NCI-H226 (cell line): ENCODE results near the gene FAM110A.
"Not testable (repeated sequence)": the region's sequence is repeated elsewhere in the genome, so short reads cannot be mapped to it uniquely, and the experiment has no call there.

Source experiments
- DNase-seq: peaks from one replicate; pipeline ENCODE4 v3.0.0-alpha.2; 2015

The FAM110A gene

GRCh38 chr20:824490-824889, 9.0 kb upstream of the FAM110A start:
- DNase-seq: no peak

- DNase-seq: no peak
These were observed 8.6 kb upstream of the FAM110A start for GRCh38 chr20:824916-825315.

DNA sequence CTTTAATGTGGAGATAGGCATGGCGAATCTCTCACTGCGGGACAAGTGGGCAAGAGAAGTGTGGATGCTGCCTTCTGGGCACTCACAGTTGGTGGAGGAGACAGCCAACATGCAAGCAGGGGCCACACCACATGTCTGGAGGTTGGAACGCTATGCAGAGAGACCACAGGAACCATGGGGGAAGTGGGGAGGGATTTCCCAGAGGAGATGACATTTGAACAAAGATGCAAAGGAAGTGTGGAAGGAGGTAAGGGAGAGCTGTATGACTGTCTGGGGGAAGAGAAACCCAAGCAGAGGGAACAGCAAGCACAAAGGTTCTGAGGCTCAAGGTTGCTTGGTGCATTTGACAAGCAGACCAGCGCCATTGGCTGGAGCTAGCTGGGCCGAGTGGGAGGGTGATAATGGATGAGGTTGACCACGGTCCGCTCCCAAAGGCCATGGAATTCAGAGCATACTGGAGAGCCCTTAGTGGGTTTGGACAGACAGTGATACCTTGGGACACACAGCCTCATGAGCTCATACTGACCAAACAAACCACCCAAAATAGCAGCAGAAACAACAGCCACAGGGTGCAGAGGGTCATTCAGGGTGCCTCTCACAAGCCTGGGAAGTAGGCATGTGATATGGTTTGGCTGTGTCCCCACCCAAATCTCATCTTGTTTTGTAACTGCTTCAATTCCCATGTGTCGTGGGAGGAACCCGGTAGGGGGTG, 7.6 kb upstream of the FAM110A start:
- no peak for DNase-seq

DNA sequence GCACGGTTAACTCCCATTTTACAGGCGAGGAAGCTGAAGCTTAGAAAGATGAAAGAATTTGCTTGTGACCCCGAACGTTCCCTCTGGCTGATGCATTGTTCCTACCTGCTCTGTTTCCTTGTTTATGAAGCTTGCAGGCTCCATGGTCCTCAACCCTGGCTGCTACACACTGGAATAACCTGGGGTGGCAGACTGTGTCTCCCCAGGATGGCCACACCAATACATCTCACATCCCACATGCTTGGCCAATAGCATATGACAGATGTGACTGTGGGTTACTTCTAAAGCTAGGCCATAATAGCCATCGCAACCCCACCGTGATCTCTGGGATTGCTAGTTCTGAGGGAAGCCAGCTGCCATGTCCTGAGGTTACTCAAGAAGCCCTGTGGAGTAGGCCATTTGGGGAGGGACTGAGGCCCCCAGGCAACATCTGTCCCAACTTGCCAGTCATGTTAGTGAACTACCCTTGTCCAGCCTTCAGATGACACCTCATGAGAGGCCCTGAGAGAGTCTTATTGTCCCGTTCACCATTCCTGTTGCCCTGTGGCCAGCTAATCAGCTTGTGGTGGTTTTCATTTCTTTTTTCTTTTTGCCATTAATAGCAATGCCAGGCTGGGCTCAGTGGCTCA, 6.7 kb upstream of the FAM110A start:
- no peak for DNase-seq

GRCh38 chr20:827981-828380, 5.5 kb upstream of the FAM110A start:
- not testable (repeated sequence) for DNase-seq

DNA sequence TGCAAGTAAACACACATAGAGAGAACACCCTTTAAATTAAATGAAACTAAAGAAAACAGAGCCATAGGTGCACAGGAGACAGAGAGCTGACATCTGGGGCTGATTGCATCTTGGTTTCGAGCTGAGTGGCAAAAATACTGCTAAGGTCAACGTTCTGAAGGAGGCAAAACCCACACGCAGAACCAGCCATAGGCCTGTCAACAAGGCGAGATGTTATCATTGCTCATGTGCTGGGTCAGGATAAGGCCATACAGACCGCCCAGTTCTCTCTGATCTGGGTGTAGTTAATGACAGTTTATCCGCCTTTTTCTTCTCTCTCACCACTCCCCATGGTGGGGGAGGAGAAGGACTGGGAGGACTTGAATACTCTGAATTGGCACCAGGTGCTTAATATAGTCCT, 4.5 kb upstream of the FAM110A start:
- DNase-seq: no peak

- no peak for DNase-seq
These were observed 4.0 kb upstream of the FAM110A start for GRCh38 chr20:829551-829950.

DNA sequence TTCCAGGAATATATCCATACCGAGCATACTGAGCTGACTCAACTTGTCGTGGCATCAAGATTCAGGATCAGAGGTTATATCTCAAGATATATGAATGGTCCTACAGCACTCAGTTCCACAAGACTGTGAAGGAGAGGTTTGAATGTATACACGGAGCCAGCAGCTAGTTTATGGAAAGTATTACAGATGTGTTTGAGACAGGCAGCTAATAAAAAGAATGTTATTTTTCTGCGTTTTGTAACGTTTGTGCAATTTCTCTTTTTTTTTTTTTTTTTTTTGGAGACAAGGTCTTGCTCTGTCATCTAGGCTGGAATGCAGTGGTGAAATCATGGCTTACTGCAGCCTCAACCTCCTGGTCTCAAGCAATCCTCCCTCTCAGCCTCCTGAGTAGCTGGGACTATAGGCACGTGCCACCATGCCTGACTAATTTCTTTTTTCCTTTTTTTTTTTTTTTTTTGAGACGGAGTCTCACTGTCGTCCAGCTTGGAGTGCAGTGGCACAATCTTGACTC, 3.4 kb upstream of the FAM110A start:
- no peak for DNase-seq

- no peak for DNase-seq
These were observed 2.3 kb upstream of the FAM110A start for GRCh38 chr20:831251-831650.

DNA sequence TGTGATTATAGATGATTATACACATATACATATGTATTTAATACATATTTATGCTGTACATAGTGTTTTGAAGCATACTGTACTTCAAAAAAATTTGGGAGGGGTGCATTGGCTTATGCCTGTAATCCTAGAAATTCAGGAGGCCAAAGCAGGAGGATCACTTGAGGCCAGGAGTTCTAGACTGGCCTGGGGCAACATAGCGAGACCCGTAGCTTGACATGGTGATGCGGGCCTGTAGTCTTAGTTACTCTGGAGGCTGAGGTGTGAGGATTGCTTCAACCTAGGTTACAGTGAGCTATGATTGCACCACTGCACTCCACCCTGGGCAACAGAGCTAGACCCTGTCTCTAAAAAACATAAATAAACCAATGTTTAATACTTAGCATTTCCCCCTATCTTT, 1.6 kb upstream of the FAM110A start:
- DNase-seq: no peak

GRCh38 chr20:833121-833449, 430 bp upstream of the FAM110A start:
- peak; percentile 24 for DNase-seq

DNA sequence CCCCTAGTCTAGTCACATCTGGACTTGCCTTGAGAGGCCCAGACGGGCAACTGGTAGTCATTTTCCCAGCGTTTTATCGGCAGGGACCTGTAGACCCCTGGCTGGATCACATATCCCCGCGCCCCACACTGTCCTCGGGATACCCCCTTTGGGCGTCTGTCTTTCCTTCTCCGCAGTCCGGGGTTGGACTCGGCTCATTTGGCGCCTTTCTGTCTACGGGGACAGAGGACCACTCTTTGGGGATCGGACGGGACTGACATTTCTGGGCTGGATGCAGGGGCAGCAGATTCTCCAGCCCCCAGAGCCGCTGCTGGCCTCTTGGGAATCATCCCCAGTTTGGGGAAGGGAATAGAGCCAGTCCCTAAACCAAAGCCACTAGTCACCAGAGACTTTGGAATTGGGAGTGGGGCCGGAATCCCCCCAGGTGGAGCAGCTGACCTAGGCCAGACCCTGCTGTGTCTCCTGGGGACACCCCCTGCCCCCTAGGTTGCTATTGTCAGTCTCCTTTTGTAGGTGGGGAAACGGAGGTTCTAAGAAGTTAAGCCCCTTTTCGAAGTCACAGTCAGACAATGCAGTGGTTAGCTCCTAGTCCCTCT, 734 bp downstream of the FAM110A start:
- no peak for DNase-seq

GRCh38 chr20:835608-836045, 2.1 kb downstream of the FAM110A start:
- no peak for DNase-seq

DNA sequence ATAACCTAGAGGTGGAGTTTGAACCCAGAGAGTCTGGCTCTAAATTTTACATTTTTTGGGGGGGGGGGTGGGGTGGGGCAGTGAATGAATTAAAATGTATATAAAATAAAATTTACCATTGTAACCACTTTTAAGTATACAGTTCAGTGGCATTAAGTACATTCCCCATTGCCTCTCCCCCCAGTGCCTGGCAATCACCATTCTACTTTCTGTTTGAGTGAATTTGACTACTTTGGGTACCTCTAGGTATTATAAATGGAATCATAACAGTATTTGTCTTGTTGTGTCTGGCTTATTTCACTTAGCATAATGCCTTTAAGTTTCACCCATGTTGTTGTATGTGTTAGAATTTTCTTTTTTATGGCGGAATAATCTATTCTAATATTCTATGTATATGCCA, 2.7 kb downstream of the FAM110A start:
- DNase-seq: no peak

- DNase-seq: no peak
These were observed 5.5 kb downstream of the FAM110A start for GRCh38 chr20:839015-839414.

- DNase-seq: no peak
These were observed 6.1 kb downstream of the FAM110A start for GRCh38 chr20:839626-840025.

DNA sequence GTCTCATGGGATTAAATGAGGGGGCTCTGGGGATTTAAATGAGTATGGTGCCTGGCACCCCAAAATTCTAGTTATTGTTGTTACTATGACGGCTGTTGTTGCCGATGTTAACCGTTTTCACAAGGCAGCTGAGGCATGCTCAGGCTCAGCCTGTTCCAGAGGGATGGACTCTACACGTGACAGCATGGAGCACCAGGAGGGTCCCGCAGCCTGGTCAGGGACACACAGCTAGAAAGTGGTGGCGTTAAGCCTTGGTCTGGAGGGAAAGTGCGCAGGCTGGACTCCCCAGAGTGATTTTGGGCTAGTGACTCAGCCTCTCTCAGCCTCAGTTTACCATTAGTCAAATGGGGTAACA, 7.0 kb downstream of the FAM110A start:
- DNase-seq: no peak

DNA sequence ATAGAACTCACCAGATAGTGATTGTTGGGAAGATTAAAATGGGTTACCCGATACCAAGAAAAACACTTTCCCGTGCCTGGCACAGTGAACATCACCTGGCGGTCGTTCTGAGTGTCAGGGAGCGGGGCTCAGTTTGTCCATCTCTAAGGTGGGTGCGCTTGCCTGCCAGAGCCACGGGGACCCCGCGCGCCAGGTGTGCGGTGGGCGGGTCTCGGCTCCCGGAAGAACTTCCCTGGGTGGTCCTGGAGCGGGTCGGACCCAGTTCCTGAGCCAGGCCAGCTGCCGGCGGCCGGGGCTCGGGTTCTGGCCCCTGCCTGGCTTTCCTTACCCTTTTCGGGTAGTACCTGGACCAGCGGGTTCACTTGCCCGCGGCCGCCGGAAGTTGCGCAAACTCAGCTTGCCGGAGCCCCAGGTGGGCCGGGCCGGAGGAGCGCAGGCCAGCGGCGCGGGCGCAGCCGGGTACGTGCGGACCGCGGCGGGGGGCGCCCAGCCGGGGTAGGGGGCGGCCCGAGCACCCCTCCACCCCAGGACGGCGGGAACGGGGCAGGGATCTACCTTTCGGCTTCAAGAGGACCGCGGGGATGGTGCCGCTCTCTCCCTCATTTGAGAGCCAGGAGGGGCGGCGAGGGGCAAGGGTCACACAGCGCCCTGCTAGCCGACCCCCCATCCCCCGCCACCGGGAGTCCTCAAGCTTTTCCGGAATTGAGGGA, 7.5 kb downstream of the FAM110A start:
- DNase-seq: no peak

DNA sequence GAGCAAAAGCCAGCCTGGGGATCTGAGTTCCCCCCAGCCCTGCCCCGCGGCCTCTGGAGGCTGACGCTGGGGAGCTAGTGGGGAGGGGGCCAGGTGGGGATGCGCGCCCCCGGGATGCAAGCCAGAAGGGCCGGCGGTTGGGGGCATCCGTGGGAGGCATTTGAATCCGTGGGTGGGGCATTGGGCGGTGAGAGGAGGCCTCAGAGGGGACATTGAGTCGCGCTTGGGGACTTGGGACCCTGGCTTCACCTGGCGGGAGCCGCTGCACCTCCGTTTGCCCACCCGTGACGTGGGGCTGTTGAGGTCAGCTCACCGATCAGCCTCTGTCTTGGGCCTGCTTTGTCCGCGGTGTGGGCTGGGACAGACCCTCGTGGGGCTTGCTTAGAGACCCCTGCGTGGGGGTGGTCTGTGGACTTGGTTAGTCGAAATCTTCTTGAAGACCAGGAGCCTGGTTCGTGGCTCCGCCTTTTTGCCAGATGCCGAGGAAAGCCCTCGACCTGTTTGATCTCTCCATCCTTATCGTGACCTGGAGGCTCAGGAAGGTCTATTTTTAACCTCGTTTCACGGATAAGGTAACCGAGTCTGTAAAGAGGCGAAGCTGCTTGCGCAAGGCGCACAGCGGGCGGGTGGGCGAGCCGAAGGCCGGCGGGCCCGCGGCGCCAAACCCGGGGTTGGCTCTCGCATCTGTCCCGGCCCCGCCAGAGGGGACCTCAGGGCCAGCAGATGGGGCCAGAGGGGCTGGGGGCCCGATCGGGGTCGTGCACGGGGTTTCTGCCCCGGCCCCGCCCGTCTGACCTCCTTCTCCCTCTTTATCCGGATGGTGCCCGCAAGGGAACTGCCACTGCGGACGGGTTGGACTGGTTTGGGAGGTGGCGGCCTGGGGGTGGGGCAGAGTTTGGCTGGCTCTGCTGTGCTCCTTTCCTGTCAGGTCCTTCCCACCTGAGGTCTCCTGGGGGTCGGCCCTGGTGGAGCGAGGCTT, 8.3 kb downstream of the FAM110A start:
- DNase-seq: no peak

GRCh38 chr20:842547-842940, 9.0 kb downstream of the FAM110A start:
- DNase-seq: no peak

DNA sequence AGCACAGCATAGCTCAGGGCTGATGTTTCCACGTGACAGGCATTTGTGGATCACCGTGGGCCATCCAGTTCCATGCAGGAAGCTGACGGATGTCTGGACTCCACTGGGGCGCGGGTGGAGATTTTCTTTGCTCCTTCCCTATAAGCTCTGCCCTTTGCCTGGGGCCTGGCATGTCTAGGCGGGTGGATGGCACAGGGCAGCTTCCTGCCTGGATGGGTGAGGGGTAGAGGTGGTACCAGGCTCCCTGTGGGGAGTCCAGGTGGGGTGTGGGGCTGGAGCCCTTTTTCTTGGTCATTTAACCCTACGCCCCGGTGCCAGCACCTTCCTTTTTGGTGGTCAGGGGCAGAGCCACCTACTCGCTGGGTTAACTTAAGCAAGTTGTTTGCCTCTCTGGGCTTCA, 10.4 kb downstream of the FAM110A start:
- no peak for DNase-seq

DNA sequence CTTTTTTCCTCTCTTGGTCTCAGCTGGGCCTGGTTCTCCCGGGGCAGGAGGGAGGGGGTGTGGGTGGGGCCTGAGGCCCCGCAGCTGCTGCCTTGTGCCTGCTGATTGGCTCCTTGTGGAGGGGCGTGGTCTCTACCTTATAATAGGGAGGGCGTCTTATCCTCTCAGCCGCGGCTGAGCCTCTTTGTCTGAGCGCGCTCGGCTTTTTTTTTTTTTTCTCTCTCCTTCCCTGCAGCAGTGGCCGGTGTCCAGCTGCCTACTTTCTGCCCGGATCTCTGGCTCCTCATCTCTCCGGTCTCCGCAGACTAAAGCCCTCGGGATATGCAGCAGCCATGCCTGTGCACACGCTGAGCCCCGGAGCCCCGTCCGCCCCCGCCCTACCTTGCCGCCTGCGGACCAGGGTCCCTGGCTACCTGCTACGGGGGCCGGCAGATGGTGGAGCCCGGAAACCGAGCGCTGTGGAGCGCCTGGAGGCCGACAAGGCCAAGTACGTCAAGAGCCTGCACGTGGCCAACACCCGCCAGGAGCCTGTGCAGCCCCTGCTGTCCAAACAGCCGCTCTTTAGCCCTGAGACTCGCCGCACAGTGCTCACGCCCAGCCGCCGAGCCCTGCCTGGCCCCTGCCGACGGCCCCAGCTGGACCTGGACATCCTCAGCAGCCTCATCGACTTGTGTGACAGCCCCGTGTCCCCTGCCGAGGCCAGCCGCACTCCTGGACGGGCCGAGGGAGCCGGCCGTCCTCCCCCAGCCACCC, 11.1 kb downstream of the FAM110A start:
- peak; percentile 73 for DNase-seq
